GM19035 (cell line): ENCODE results near the gene WNT11.
A peak's percentile ranks its signal among the peaks of the same experiment; 100 is the strongest.

ENCODE experiments used
- ATAC-seq: cut with Tn5 transposase; IDR thresholded peaks from one replicate; pipeline ENCODE4 v1.9.1; 2021; ENCODE audit not compliant: unreplicated experiment

The WNT11 gene

DNA sequence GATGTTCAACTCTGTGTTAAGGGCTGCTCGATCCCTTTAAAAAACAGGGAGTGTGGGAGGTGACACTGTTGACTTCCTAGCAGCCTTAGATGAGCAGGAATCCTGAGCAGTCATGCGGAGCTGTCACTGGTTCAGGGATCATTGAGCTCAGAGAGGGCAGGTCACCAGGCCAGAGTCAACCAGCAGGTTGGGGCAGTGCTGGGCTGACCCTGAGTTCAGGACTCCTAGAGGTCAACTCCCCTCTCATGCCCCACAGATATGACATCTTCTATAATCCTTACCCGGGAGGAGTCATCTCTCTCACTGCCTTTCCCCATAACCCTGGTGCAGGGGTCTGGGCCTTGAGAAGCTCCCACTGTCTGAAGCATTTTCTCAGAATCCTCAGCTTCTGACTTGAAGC lies 12.9 kb upstream of the WNT11 start:
- no peak for ATAC-seq

DNA sequence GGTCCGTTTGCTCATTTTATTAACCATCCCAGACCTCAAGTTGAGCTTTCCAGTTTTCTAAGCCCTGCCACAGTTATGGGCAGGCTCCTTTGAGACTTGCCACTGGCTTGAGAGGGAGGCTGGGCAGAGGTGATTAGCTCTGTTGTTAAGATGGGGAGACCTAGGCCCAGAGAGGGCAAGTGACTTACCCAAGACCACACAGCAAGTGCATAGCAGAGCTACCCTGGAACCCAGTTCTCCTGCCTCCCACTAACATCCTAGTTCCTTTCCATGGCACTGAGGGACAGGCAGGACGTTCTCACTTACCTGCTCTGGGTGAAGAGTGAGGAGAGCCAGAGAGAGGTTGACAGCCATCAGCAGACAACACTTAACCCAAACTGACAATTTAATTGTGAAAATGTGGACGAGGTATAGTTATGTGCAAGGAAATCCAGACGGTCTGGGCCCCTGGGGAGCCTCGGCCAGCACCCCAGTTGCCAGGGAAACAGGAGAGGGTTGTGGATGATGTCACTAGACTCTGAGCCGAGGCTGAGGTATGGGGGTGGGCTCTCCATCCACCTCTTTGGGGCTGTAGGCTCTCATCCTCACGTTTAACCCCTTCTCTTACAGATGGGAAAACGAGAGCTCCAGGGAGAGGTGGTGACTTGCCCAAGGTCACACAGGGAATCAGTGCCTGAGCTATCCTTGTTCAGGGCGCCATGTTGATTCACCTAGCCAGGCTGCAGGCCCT lies 12.3 kb upstream of the WNT11 start:
- no peak for ATAC-seq

DNA sequence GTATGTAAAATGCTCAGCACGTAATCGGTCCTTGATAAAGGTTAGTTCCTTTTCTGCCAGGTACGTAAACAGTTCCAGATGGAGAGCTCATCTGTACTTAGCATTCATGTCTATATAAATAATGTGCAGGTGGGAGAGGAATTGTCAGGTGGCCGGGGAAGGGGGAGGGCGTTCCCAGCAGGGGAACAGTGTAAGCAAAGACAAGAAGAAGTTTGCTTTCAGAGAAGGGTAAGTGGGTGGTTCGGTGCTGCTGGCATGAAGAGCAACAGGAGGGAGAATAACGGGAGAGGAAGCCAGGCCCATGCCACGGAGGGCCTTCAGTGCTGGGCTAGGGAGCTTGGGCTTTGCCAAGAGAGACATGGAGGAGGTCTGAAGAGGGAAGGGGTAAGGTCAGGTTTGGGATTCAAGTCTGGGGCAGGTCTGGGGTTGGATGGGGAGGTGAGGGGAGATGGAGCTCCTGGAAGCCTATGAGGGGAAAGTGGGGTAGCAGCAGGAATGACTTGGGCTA lies 11.4 kb upstream of the WNT11 start:
- no peak for ATAC-seq

DNA sequence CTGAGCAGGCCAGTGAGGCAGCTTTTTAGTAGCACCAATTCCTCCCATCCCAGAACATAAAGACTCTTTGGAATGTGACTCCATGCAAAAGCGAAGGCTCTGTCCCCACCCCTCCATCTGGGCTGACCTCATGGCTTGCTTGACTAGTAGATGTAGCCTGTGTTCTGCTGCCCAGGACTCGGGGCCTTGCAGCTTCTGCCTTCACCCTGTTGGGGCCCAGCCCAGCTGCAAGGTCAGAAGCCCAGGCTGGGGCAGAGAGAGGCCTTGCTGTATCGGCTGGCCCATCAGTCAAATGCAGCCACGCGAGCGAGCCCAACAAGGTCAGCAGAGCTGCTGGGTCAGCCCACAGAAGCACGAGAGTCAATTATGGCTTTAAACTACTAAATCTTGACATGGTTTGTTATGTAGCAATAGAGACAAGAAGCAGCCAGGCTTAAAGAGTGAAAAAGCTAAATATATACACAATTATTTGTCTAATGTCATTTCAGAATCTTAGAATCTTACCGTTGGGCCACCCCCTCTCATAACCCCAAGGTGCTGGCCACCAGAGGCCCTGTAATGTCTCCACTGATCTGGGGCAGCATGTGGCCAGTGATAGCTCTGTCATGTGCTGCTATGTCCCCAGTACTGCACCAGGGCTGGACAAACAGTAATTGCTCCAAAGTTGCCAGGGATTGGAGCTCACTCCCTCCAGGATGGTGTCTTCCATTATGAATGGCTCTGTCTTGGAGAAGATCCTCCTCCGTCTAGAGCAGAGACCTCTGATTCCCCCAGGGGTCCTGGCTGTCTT lies 10.4 kb upstream of the WNT11 start:
- no peak for ATAC-seq

DNA sequence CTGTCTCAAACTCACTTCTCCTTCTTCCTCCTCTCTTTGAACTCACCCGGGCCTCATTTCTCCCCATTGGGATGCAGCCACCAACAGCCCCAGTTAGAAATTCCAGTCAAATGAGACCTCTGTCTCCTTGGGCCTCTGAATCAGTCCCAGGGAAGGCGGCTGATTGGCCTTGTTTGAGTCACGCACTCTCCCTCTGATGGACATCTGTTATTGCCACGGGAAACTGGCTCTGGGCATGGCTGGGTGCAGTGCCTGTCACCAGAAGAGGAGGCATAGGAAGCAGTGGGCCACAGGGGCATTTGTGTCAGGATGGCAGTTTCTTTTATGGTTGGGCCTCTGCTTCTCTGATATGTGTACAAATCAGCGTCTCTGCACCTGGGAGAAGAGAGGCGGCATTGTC lies 9.6 kb upstream of the WNT11 start:
- no peak for ATAC-seq

DNA sequence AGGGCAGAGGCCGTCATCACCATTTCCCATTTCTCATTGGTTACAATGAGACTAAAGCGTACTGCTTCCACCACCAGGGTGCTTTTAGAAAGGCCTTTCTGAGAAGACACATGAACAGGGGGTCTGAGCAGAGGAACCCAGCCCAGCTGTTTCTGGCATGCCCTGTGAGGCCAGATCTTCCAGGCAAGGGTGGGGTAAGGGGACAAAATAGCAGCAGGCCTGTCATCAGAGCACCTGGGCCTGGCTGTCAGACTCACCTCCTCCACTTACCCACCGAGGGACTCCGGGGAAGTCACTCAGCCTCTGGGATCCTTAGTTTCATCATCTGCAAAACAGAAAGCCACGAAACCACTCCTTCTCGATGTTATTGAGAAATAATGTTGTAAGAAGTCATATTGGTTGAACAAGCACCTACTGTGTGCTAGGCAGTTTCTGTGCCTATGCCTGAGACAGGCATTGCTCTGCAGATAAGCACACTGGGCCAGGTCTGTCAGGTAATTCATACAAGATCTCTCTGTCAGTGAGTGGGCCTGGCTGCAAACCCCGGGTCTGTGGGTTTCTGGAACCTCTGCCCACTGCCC lies 8.8 kb upstream of the WNT11 start:
- ATAC-seq = no peak

DNA sequence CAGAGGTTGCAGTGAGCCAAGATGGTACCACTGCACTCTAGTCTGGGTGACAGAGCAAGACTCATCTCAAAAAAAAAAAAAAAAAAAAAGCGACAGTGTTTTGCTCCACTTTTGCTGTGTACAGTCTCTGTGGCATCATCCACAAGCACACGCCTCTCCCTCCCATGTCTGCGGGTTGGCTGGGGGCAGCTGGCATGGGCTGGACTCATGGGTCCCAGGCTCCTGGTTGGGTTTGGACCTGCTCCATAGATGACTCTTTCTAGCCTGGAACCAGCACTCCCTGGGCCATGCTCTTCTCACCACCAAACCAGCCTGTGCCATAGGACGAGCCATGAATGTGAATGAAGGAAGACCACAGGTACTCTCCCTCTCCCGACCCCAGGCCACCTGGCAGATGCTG lies 7.9 kb upstream of the WNT11 start:
- ATAC-seq = no peak

DNA sequence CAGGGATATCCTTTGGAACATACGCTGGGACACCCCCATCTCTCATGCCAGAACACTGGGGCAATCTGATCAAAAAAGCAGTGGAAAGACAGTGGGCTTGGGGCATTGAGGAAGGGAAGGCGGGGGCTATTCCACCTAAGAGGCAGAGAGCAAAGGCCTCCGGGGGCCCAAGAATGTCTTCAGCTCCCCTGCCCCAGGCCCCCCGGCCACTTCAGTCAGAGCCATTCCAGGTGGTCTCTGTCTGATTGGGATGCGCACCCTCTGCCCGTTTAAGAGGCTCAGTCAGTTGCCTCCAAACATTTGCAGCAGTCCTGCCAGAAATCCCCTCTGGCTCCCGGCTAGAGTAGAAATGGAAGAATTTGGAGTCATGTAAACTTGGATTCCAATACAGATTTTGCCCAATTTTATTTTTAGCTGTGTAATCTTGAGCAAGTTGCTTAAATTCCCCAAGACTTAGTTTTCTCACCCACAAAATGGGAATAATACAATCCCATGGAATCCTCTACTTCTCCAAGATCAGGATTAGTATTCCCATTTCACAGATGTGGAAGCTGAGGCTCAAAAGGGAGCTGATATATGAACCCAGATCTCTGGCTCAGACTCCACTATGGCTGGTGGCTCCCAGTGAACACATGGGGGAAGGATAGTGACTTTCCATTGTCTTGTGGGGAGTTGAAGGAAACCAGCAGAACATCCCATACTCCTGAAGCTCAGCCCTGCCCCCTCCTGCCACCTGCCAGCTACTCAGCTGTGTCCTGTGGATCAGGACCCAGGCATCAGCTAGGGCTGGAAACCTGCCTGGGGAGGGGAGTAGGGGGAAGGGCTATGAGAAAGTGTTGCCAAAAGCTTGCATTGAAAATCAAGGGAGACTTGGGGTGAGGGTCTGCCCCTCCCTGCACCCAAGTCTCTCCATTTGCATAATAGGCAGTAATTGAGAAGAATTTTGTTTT lies 6.1 kb upstream of the WNT11 start:
- no peak for ATAC-seq

DNA sequence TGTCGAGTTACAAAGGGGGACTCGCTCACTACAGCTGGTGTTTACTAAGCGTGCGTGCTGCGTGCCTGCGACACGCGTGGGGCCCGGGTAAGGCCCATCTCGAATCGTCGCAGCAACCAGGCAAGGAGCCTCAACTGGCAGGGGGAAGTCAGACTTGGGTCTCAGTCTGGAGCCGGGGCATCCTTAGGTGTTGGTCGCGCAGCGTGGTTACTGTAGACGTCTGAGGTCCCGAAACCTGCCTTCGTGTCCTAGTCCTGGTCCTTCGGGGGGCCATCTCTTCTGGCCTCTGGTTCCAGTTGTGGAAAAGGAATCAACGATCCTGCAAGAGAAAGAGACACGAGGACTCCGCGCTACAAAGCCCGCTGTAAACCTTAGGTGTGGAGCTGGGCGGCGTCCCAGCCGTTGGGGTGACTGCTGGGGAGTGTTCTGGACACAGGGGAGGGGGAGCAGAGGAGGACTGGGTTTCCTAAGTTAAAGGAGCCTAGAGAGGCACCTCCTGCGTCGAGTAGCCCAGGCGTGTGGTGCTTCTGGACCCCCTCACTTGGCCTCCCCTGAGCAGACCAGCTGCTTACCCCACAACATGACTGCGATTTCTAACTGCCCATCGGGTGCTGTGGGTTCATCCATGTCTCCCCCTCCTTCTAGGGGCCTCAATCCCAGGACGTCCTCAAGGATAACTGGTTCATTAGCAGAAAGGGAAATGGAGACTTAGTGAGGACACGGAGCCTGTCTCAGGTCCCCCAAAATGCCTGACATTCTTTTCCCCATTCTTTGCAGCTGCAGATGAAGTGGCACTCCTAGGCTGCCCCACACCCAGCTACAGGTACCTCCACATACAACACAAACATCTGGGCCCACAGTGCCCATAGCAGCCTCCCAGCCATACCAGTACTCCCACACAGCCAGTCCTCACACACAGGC lies 4.9 kb upstream of the WNT11 start:
- ATAC-seq = no peak

DNA sequence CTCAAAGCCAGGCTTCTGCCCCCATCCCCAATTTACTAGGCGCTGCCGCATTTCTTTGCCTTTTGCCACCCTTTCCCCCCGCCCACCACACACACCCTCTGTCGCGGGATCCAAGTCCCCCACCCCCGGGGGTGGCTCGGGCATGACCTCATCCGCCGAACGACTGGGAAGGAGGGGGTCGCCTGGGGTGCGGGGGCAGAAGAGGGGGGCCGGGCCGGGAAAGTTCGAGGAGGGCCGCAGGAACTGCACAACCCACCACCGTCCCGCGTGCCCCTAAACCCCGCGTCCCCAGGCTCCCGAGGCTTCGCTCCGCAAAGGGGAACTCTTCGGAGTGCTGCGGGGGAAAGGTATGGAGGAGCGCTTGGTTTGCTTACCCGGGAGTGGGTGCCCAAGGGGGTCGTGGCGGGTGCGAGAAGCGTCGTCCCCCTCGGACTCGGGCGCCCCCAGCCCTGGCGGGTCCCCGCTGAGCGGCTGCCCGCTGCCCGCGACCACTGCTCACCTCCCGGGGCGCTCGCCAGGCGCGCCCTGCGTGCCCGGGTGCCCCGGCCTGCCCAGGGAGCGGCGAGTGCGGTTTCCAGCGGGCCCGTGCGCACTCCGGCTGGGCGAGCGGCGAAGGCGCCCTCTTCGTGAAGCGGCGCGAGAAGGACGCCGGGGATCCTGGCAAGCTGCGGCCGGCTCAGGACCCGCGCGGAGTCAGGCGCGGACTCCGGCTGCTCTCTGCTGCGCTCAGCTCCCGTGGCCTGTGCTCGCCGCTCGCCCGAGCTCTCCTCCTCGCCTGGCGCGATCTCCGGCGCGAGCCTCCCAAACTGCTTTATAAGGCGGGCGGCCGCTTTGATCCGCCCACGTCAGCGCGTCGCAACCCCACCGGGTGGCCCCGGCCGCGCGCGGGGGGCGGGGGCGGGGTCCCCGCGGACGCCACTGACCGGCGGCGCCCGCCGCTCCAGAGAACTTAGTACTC lies 4.0 kb upstream of the WNT11 start:
- ATAC-seq = no peak

DNA sequence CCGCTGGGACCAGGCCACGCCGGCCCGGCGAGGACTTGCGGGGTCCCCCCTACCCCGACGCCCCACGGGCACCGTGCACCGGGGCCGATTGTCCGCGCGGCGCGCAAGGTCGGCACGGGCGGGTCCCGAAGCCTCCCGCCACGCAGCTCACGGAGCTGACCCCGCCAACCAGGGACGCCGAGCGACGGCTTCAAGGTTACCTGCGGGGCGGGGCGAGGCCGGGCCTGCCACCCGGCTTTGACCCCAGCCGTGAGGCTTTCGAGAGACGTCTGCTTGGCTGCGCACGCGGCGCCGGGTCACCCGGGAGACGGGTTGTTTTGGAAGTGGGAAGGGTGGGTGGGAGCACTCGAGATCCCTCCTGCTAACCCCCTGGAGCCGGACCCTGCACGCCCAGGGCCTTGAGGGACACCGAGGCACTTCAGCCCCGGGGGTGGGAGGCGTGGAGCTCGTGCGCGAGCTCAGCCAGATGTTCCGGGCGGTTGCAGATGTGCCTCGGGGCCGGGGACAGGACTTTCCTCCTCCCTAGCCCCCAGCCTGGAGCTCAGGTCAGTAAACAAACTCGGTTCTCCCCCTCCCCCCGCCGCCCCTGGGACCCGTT lies 3.2 kb upstream of the WNT11 start:
- no peak for ATAC-seq

DNA sequence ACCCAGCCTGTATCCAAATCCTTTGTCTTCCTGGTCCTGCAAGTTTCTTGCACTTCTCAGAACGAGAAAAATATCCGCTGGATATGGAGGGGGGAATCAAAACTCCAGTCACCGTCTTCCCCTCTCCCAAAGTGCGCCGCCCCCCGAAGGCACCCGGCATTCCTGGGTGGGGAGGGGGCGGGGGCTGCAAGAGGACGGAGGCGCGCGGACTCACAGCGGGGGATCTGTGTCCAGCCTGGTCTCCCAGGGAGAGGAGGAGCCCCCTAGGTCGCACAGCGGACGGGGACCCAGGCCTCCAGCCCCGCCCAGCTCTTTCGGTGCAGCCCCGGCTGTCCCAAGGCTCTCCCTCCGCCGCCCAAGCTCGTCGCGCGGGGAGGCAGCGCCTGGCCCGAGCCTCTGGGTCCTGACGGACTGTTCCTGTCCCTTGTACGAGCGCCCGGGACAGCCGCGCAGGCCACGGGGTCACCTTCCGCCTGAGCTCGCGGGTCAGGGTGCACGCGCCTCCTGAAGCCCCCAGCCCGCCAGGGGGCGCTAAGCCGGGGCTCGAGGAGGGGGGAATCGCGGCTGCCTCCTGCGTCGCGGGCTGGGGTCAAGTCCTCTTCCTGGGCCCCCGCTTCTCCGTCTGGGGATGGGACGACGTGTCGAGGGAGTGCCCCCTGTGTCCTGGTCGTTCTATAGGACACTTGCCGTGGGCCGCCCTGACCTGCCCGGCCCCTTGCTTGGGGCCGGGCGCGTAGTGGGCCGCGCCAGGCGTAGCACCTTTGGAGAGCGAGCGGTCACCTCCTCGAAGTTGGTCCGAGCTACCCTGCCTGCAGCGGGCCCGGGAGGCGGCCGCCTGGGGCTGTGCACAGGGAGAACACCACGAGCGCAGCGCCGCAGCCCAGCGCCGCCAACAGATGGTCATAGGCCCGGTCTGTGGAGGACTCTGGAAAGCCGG lies 2.4 kb upstream of the WNT11 start:
- no peak for ATAC-seq

DNA sequence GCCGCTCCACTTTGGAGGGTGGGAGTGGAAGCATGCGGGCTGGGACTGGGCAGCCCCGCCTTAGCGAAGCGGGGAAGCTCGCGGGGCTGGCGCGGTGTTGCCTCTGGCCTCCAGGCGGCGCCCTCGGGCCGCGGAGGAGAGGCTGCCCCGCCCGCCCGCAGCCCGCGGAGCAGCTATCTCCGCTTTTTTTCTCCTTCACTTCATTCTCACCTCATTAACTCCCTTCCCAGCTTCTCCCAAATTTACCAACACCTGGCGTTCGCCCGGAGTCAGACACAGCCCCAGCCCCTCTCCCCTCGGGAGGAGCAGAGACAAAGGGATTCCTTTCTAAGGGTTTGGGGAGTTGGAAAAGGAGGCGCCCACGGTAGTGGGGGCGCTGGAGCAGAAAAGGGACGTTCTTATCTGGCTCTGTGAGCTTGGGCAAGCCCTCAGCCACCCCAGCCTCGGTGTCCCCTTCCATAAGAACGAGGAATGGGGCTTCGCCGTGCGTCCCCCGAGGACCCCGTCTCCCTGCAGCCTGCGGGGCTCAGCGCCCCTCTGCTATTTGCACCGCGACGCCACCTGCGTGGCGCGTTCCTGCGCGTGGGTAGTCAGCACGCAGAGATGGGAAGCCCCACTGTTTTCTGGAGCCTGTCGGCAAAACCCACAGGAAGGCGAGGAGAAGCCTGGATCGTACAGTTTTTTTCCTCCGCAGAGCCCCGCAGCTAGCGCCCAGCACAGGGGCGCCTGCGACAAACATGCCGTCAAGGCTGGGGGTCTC lies 1.5 kb upstream of the WNT11 start:
- ATAC-seq = peak; percentile 61

DNA sequence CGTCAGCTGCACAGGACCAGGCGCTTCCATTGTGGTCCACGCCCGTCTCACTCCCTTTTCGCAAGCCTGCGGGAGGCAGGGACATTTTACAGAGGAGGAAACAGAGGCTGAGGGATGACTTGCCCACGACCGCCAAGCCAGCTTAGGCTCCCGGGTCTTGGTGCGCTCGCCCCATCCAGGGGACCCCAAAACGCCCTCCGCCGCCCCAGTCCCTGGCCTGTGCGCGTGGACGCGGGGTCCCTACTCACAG lies 300 bp downstream of the WNT11 start:
- no peak for ATAC-seq

DNA sequence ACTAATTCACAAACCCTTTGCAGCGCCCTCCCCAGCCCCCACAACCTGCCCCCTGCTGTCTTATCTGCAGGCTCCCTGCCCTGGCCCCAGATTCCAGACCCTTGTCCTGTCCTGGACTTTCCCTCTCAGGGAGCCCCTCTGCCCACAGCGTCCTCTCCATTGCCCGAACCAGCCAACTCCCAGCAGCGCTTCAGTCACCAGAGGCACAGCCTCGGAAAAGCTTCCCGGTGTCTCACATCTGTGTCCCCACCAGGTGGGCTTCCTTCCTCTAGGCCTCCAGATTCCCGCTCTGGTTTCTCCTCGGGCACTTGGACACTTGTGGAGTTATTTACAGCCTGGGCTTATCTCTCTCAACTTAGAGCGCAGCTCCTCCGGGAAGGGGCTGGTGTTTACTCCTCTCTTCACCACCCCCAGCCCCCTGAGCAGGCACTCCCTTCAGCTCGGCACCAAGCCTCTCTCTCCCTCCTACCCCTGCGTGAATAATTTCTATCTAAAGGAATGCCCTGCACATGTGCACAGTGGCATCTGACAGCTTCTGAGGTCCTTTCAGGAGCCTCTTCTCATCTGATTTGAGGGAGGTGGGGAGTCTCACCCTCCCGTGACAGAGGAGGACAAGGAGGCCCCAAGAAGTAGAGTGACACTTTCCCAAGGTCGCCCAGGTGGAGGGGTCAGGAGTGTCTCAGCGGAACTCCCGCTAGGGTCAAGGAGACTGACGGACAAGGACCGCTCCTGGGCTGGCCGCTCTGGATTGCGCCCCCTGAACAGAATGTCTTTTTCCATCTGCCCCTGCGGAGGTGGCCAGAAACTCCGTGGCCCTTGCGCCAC lies 838 bp downstream of the WNT11 start:
- no peak for ATAC-seq

DNA sequence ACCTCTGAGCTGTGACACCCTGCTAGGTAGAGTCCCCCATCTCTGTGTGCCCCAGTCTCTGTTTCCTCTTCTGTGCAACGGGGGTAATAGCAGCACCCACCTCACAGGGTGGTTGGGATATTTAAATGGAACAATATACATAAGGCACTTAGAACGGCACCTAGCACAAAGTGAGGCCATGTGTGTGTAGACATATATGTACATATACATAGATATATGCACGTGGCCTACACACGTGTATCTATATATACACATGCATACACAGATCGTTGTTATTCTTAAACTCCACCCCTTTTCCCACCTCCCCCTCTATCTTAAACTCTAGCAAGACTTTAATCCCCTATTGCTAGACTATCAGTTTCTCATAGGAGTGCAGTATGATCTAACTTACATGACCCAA lies 2.4 kb downstream of the WNT11 start:
- no peak for ATAC-seq
